ENCODE results near the gene TEX11.
"Not testable (repeated sequence)": the region's sequence is repeated elsewhere in the genome, so short reads cannot be mapped to it uniquely, and the experiment has no call there.

The TEX11 gene

GRCh38 chrX:70908541-70908940 lies at the start of gene TEX11:
TEX11 (minus strand) TSS chrX:70908711; CDS start chrX:70907789, 922 bp downstream.
- peak; percentile 10 for DNase-seq

- no peak for DNase-seq
Measured at GRCh38 chrX:70954871-70955270, 46.4 kb upstream of the TEX11 start.

GRCh38 chrX:70924294-70924911 lies 15.9 kb upstream of the TEX11 start:
- no peak for DNase-seq

- no peak for DNase-seq
Measured at GRCh38 chrX:70922774-70923473, 14.4 kb upstream of the TEX11 start.

- DNase-seq, result no peak
Measured at GRCh38 chrX:70921709-70922352, 13.3 kb upstream of the TEX11 start.

- DNase-seq, result no peak
Measured at GRCh38 chrX:70916754-70917153, 8.2 kb upstream of the TEX11 start.

- DNase-seq, result no peak
Measured at GRCh38 chrX:70907900-70908299, 611 bp downstream of the TEX11 start.

GRCh38 chrX:70901465-70901864 lies 7.0 kb downstream of the TEX11 start:
- DNase-seq, result no peak

GRCh38 chrX:70890441-70890840 lies 18.1 kb downstream of the TEX11 start:
- DNase-seq, result not testable (repeated sequence)

GRCh38 chrX:70878902-70879301 lies 29.6 kb downstream of the TEX11 start:
- no peak for DNase-seq

GRCh38 chrX:70852294-70852693 lies 56.2 kb downstream of the TEX11 start:
- DNase-seq, result no peak

- DNase-seq, result not testable (repeated sequence)
Measured at GRCh38 chrX:70844081-70844480, 64.4 kb downstream of the TEX11 start.

GRCh38 chrX:70843620-70844019 lies 64.9 kb downstream of the TEX11 start:
- not testable (repeated sequence) for DNase-seq

- no peak for DNase-seq
Measured at GRCh38 chrX:70834589-70834988, 73.9 kb downstream of the TEX11 start.

GRCh38 chrX:70826715-70827114 lies 81.8 kb downstream of the TEX11 start:
- no peak for DNase-seq

- no peak for DNase-seq
Measured at GRCh38 chrX:70825366-70825765, 83.1 kb downstream of the TEX11 start.

- DNase-seq, result no peak
Measured at GRCh38 chrX:70808942-70809940, 99.3 kb downstream of the TEX11 start.

GRCh38 chrX:70806081-70806480 lies 102.4 kb downstream of the TEX11 start:
- no peak for DNase-seq

GRCh38 chrX:70796742-70797141 lies 111.8 kb downstream of the TEX11 start:
- not testable (repeated sequence) for DNase-seq

GRCh38 chrX:70774223-70774622 lies 134.3 kb downstream of the TEX11 start:
- DNase-seq, result no peak

- DNase-seq, result peak; percentile 43
Measured at GRCh38 chrX:70769659-70770227, 138.8 kb downstream of the TEX11 start.

- DNase-seq, result peak; percentile 3
Measured at GRCh38 chrX:70762285-70762684, 146.2 kb downstream of the TEX11 start.

Measured in DMS53 (cell line).